ENCODE data around the gene RDH12. TPM values are rescaled to one million over a fixed set of nuclear protein-coding genes. Genes with fewer than 3 reads are reported as not detected.

Gene RDH12
- total and polyA plus RNA-seq, 2 donors (not counting 1 experiment from before 2014, with no cell fraction given): not detected

DNA sequence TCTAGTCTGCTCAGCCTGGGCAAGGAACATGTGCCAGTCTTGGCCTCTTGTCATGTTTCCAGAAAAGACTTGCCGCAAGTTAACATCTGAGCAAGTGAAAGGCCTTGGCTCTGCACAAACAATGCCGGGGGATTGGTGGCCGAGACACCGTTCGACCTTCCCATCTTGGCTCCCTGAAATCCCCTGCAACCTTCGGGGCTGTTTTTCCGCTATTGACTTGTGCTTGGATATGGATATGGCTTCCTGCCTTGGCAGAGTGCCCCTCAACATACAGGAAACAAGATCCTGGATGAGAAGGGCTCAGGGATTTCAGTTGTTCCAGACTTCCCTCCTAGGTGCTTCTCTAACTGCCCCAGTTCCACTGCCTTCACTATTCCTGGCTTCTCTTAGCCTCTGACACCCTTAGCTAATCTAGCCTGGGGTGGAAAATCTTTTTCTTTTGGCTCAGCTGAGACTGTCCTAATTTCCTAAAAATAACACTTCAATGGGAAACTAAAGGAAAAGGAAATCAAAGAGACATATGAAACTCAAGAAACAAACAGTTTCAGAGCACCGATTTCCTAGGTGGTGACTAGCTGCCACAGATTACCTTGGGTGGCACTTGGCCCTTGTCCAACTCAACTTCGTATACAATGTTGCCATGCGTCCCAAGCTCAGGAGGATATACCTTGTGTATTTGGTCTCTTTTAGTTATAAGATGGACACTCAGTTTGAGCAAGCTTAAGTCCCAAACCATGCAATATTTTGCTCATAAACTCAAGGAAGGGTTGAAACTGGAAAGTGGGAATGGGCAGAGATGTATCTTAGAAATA lies 33.9 kb downstream of the RDH12 start:
- Histone ChIP-seq H3K36me3 (ENCODE audit: control insufficient read depth, insufficient read depth, low read length) (no peaks in the 10 kb centered on the region), H2AFZ (ENCODE audit: low read length) (no peak overlapping the region), H4K20me1 (ENCODE audit: control insufficient read depth, extremely low read depth, insufficient read depth, low read length) (no peaks in the 10 kb centered on the region), H3K79me2 (ENCODE audit: control insufficient read depth, insufficient read depth, low read length) (no peaks in the 10 kb centered on the region), H3K4me2 (ENCODE audit: extremely low read depth, insufficient read depth, low read length) (no peak overlapping the region), H3K27me3 (ENCODE audit: control insufficient read depth, insufficient read depth, low read length) (peaks cover 2% of the 10 kb centered on the region), H3K27ac (ENCODE audit: insufficient read depth, low read length) (no peak overlapping the region), H3K4me1 (ENCODE audit: control insufficient read depth, extremely low read depth, insufficient read depth, low read length) (no peaks in the 10 kb centered on the region), H3K4me3 (replicated peaks in 1 of 4; ENCODE audit: control extremely low read depth in 1 of 4, insufficient read depth in 1 of 4, low read depth in 3 of 4, low read length in 4 of 4) (no peak overlapping the region), H3K9ac (ENCODE audit: insufficient read depth, low read length) (no peak overlapping the region), H3K9me3 (ENCODE audit: control insufficient read depth, insufficient read depth, low read depth, low read length) (no peaks in the 10 kb centered on the region)
- no peak for DNase-seq (ENCODE audit: low read depth in 2 of 2)
- TF ChIP-seq EZH2 (IDR thresholded peaks at IDR 0.05; ENCODE audit: low read length, missing control alignments): no peak
- TF ChIP-seq CTCF (conservative IDR thresholded peaks at IDR 0.05 in 1 of 2, IDR thresholded peaks at IDR 0.05 in 1 of 2; ENCODE audit: low read depth in 1 of 2, low read length in 2 of 2): no peak

- Histone ChIP-seq H3K36me3 (ENCODE audit: control insufficient read depth, insufficient read depth, low read length) (no peaks in the 10 kb centered on the region), H2AFZ (ENCODE audit: low read length) (no peak overlapping the region), H3K27ac (ENCODE audit: insufficient read depth, low read length) (no peak overlapping the region), H3K4me1 (ENCODE audit: control insufficient read depth, extremely low read depth, insufficient read depth, low read length) (no peaks in the 10 kb centered on the region), H4K20me1 (ENCODE audit: control insufficient read depth, extremely low read depth, insufficient read depth, low read length) (no peaks in the 10 kb centered on the region), H3K79me2 (ENCODE audit: control insufficient read depth, insufficient read depth, low read length) (no peaks in the 10 kb centered on the region), H3K27me3 (ENCODE audit: control insufficient read depth, insufficient read depth, low read length) (peaks cover 2% of the 10 kb centered on the region), H3K9ac (ENCODE audit: insufficient read depth, low read length) (no peak overlapping the region), H3K4me2 (ENCODE audit: extremely low read depth, insufficient read depth, low read length) (no peak overlapping the region), H3K9me3 (ENCODE audit: control insufficient read depth, insufficient read depth, low read depth, low read length) (no peaks in the 10 kb centered on the region), H3K4me3 (replicated peaks in 1 of 4; ENCODE audit: control extremely low read depth in 1 of 4, insufficient read depth in 1 of 4, low read depth in 3 of 4, low read length in 4 of 4) (no peak overlapping the region)
- DNase-seq (ENCODE audit: low read depth in 2 of 2): no peak
- no peak for TF ChIP-seq EZH2 (IDR thresholded peaks at IDR 0.05; ENCODE audit: low read length, missing control alignments)
- TF ChIP-seq CTCF (conservative IDR thresholded peaks at IDR 0.05 in 1 of 2, IDR thresholded peaks at IDR 0.05 in 1 of 2; ENCODE audit: low read depth in 1 of 2, low read length in 2 of 2): no peak
Measured at GRCh38 chr14:67736771-67737170, 35.1 kb downstream of the RDH12 start.

DNA sequence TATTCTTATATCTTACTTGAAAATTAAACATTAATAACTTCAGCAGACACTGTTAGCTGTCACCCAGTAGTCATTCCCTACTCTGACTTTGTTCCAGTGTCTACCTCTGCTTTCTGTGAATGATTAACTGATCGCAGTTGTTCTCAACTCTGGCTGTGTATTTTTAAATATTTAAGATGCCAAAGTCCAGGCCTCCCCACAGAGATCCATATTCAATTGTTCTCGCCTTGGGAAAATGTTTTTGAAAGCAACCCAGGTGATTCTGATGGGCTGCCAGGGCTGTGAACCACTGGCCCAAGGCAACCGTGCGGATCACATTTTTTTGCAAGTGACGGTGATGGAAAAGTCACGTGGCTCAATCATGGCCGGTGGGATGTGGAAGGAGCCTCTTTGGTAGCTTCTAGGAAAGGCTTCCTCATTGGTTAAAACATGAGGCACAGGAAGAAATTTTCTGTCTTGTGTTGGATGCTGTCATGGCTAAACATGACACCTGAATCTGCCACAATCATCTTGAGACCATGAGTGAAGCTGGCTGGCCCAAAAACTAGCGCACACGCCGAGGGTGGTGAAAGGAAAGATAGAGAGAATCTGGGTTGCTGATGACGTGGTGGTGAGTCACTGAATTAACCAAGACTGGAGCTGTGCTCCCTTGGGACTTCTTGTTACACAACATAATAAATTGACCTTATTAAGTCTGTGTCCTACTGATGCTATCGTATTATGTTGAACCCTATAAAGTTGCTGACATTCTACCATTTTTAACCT lies 37.2 kb downstream of the RDH12 start:
- Histone ChIP-seq H2AFZ (ENCODE audit: low read length) (no peak overlapping the region), H3K9ac (ENCODE audit: insufficient read depth, low read length) (no peak overlapping the region)
- peak; percentile 86 to 97 for DNase-seq (ENCODE audit: low read depth in 2 of 2)

More for the DNA sequence above, 37.2 kb downstream of the RDH12 start:
- Histone ChIP-seq H3K4me2 (ENCODE audit: extremely low read depth, insufficient read depth, low read length) (no peak overlapping the region), H3K4me1 (ENCODE audit: control insufficient read depth, extremely low read depth, insufficient read depth, low read length) (no peaks in the 10 kb centered on the region), H3K27me3 (ENCODE audit: control insufficient read depth, insufficient read depth, low read length) (peaks cover under 1% of the 10 kb centered on the region), H3K9me3 (ENCODE audit: control insufficient read depth, insufficient read depth, low read depth, low read length) (no peaks in the 10 kb centered on the region), H3K27ac (ENCODE audit: insufficient read depth, low read length) (no peak overlapping the region), H4K20me1 (ENCODE audit: control insufficient read depth, extremely low read depth, insufficient read depth, low read length) (no peaks in the 10 kb centered on the region), H3K79me2 (ENCODE audit: control insufficient read depth, insufficient read depth, low read length) (no peaks in the 10 kb centered on the region), H3K36me3 (ENCODE audit: control insufficient read depth, insufficient read depth, low read length) (no peaks in the 10 kb centered on the region), H3K4me3 (replicated peaks in 1 of 4; ENCODE audit: control extremely low read depth in 1 of 4, insufficient read depth in 1 of 4, low read depth in 3 of 4, low read length in 4 of 4) (no peak overlapping the region)
- TF ChIP-seq CTCF (conservative IDR thresholded peaks at IDR 0.05 in 1 of 2, IDR thresholded peaks at IDR 0.05 in 1 of 2; ENCODE audit: low read depth in 1 of 2, low read length in 2 of 2) (no peak), EZH2 (IDR thresholded peaks at IDR 0.05; ENCODE audit: low read length, missing control alignments) (no peak)
